Activated CD8-positive, alpha-beta T cell treated with anti-CD3 and anti-CD28 coated beads for 36 hours (primary cell): Measurements from ENCODE around the gene MYO1D. TPM values are rescaled to one million over a fixed set of nuclear protein-coding genes. Genes with fewer than 3 reads are reported as not detected.
A peak's percentile ranks its signal among the peaks of the same experiment; 100 is the strongest.

Source experiments
- ATAC-seq: fragments of 200-7000 bp; cut with Tn5 transposase; one replicate; pipeline ENCODE4 v1.10.0; 2021; ENCODE audit warnings: mild to moderate bottlenecking, moderate library complexity
- CTCF ChIA-PET: fragments of 350-600 bp; sonication (Branson Sonifier 250); formaldehyde crosslinking; loops from one replicate; lab custom pipeline; 2021; ENCODE audit warnings: antibody characterized with exemption; lab: Charles Lee
- POLR2A ChIA-PET: fragments of 350-600 bp; sonication (Branson Sonifier 250); formaldehyde crosslinking; loops from one replicate; lab custom pipeline; 2021; ENCODE audit warnings: antibody characterized with exemption; lab: Charles Lee
- DNase-seq: peaks from one replicate; pipeline ENCODE4 v3.0.0-alpha.2; 2020
- H3K27ac Mint-ChIP-seq: one replicate; pipeline ENCODE4 v1.8.0; 2021; ENCODE audit warnings: mild to moderate bottlenecking, mixed read lengths
- H3K27me3 Mint-ChIP-seq: one replicate; pipeline ENCODE4 v1.8.0; 2021; ENCODE audit warnings: mixed read lengths
- H3K36me3 Mint-ChIP-seq: one replicate; pipeline ENCODE4 v1.8.0; 2021; ENCODE audit warnings: low read depth, mixed read lengths
- H3K4me1 Mint-ChIP-seq: one replicate; pipeline ENCODE4 v1.8.0; 2021; ENCODE audit warnings: low read depth, mixed read lengths
- H3K4me3 Mint-ChIP-seq: one replicate; pipeline ENCODE4 v1.8.0; 2021; ENCODE audit warnings: mild to moderate bottlenecking, moderate library complexity, mixed read lengths
- H3K9me3 Mint-ChIP-seq: one replicate; pipeline ENCODE4 v1.8.0; 2021; ENCODE audit warnings: mixed read lengths
- CTCF ChIP-seq: fragments of 200-600 bp; IDR thresholded peaks from one replicate; pipeline ENCODE4 v1.8.0; 2022; ENCODE audit warnings: antibody characterized with exemption, mild to moderate bottlenecking
- intact Hi-C: fragments of 100-400 bp; cut with micrococcal nuclease; formaldehyde crosslinking; loops from one replicate; pipeline ENCODE4 v1.10.0; 2022
- total RNA-seq, 2 experiments: library from RNA; stranded (reverse); gene quantifications; one replicate each; pipeline ENCODE4 v1.2.3, GENCODE V29; 2021

Gene MYO1D
- total RNA-seq, 2 experiments from 2014 or later: 8.3 to 9.2 TPM

- H3K36me3 Mint-ChIP-seq: no peaks in the 10 kb centered on the region
- H3K27ac Mint-ChIP-seq: no peak overlapping the region
- ATAC-seq (no peak), DNase-seq (no peak)
- intact Hi-C loops: no loop called here
- no peaks in the 10 kb centered on the region for H3K9me3 Mint-ChIP-seq
- peaks cover 10% of the 10 kb centered on the region for H3K4me1 Mint-ChIP-seq
- ChIA-PET POLR2A (interaction anchor here (0.5 to 0.8 kb wide), 2 partner anchors 14 to 19 kb away, joined by 3 read pairs; no protein-coding TSS in a partner anchor), CTCF (interaction anchor here (0.9 to 2.5 kb wide), 2 partner anchors 15 to 61 kb away, joined by 3 to 18 read pairs; partner anchors contain the start of gene MYO1D)
- no peak for TF ChIP-seq CTCF
- peaks cover 3% of the 10 kb centered on the region for H3K27me3 Mint-ChIP-seq
- H3K4me3 Mint-ChIP-seq: no peak overlapping the region
These were observed 14.9 kb downstream of the MYO1D start for GRCh38 chr17:32861981-32862380.

GRCh38 chr17:32859857-32860525 lies 16.9 kb downstream of the MYO1D start:
- no peak overlapping the region for H3K27ac Mint-ChIP-seq
- TF ChIP-seq CTCF: no peak
- CTCF ChIA-PET: interaction anchor here (2.0 to 2.2 kb wide), 2 partner anchors 17 to 76 kb away, joined by 10 to 12 read pairs; partner anchors contain the start of gene MYO1D
- peaks cover 10% of the 10 kb centered on the region for H3K4me1 Mint-ChIP-seq
- no peaks in the 10 kb centered on the region for H3K9me3 Mint-ChIP-seq
- DNase-seq (peak; percentile 21), ATAC-seq (peak; percentile 91)
- H3K27me3 Mint-ChIP-seq: peaks cover 3% of the 10 kb centered on the region
- intact Hi-C loops: no loop called here
- no peaks in the 10 kb centered on the region for H3K36me3 Mint-ChIP-seq
- POLR2A ChIA-PET: no interaction called here
- H3K4me3 Mint-ChIP-seq: no peak overlapping the region

- intact Hi-C loops: no loop called here
- ATAC-seq (no peak), DNase-seq (no peak)
- Mint-ChIP-seq H3K27me3 (peaks cover 5% of the 10 kb centered on the region), H3K36me3 (no peaks in the 10 kb centered on the region), H3K27ac (no peak overlapping the region), H3K9me3 (no peaks in the 10 kb centered on the region), H3K4me1 (peaks cover 8% of the 10 kb centered on the region), H3K4me3 (no peak overlapping the region)
- ChIA-PET POLR2A (interaction anchor here (0.7 kb wide), 1 partner anchor 12 kb away, joined by 3 read pairs; no protein-coding TSS in a partner anchor), CTCF (interaction anchor here (1.7 kb wide), 1 partner anchor 72 kb away, joined by 4 read pairs; no protein-coding TSS in a partner anchor)
- TF ChIP-seq CTCF: no peak
These were observed 21.3 kb downstream of the MYO1D start for GRCh38 chr17:32855620-32856019.

- TF ChIP-seq CTCF: no peak
- intact Hi-C loops: no loop called here
- Mint-ChIP-seq H3K9me3 (no peaks in the 10 kb centered on the region), H3K36me3 (no peaks in the 10 kb centered on the region), H3K27me3 (peaks cover 5% of the 10 kb centered on the region), H3K4me3 (no peak overlapping the region), H3K4me1 (peaks cover under 1% of the 10 kb centered on the region), H3K27ac (no peak overlapping the region)
- ChIA-PET POLR2A (no interaction called here), CTCF (interaction anchor here (1.2 to 1.3 kb wide), 2 partner anchors 11 to 22 kb away, joined by 3 to 5 read pairs; partner anchors contain the start of gene MYO1D)
- ATAC-seq (no peak), DNase-seq (no peak)
These were observed 22.0 kb downstream of the MYO1D start for GRCh38 chr17:32854832-32855389.

GRCh38 chr17:32854207-32854606 lies 22.7 kb downstream of the MYO1D start:
- Mint-ChIP-seq H3K9me3 (no peaks in the 10 kb centered on the region), H3K27me3 (peaks cover 5% of the 10 kb centered on the region), H3K4me3 (no peak overlapping the region), H3K36me3 (no peaks in the 10 kb centered on the region), H3K4me1 (no peaks in the 10 kb centered on the region), H3K27ac (no peak overlapping the region)
- intact Hi-C loops: no loop called here
- CTCF ChIA-PET: interaction anchor here (1.2 to 1.3 kb wide), 2 partner anchors 11 to 23 kb away, joined by 3 to 5 read pairs; partner anchors contain the start of gene MYO1D
- POLR2A ChIA-PET: no interaction called here
- DNase-seq (no peak), ATAC-seq (no peak)
- no peak for TF ChIP-seq CTCF
